ENCODE data around the gene FOXN1.

Gene FOXN1

DNA sequence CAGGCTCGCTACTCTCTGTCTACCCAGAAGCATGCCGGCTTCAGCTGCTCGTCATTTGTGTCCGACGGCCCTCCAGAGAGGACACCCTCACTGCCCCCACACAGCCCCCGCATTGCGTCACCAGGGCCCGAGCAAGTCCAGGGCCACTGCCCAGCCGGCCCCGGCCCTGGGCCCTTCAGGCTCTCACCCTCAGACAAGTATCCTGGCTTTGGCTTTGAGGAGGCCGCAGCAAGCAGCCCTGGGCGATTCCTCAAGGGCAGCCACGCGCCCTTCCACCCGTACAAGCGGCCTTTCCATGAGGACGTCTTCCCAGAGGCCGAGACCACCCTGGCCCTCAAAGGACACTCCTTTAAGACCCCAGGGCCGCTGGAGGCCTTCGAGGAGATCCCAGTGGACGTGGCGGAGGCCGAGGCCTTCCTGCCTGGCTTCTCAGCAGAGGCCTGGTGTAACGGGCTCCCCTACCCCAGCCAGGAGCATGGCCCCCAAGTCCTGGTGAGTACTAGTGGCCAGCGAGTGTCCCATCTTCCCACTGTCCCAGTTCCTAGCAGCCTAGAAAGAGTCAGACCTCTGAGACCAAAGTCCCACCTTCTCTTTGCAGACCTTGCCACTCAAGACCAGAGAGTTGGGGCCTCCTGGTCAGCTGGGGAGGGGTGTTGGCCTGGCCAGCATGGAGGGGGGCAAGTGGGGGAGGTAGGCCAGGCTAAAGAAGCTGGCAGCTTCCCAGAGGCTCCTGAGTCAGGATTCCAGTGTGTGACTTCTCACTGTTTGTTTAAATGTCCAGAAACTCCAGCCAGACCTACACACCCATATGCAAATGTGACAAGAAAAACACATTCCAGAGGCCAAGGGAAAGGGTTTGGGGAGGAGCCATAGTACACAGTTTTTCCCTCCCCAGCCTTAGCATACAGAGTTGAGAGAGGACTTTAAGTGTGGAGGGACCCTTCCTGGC, 18.6 kb downstream of the FOXN1 start:
- H3K27me3 ChIP-seq (ENCODE audit: insufficient read depth, low read length), result no peaks in the 10 kb centered on the region
- no peak overlapping the region for H3K14ac ChIP-seq (ENCODE audit: low read length)
- H3K4me1 ChIP-seq (ENCODE audit: control insufficient read depth in 1 of 2, insufficient read depth in 2 of 2, low read length in 2 of 2), result peaks cover 9 to 11% of the 10 kb centered on the region in 2 experiments
- no peak overlapping the region for H3K4me3 ChIP-seq (ENCODE audit: low read depth, low read length)
- no peaks in the 10 kb centered on the region for H3K36me3 ChIP-seq (ENCODE audit: control insufficient read depth in 1 of 2, insufficient read depth in 2 of 2, low read length in 2 of 2)
- no peak overlapping the region for H3K9ac ChIP-seq (ENCODE audit: low read length)
- H2AK5ac ChIP-seq (ENCODE audit: low read length), result peak overlapping the region; percentile 13
- H2BK120ac ChIP-seq (ENCODE audit: insufficient read depth, low read length, poor library complexity), result no peak overlapping the region
- no peaks in the 10 kb centered on the region for H3K79me2 ChIP-seq (ENCODE audit: control insufficient read depth, insufficient read depth, low read length, poor library complexity)
- no peak overlapping the region for H3K4me2 ChIP-seq (ENCODE audit: low read length)
- no peak overlapping the region for H3K18ac ChIP-seq (ENCODE audit: low read length)
- no peaks in the 10 kb centered on the region for H3K79me1 ChIP-seq (ENCODE audit: low read length)
- H3K23ac ChIP-seq (ENCODE audit: low read length), result no peak overlapping the region
- no peak overlapping the region for H3K27ac ChIP-seq (ENCODE audit: low read depth, low read length)
- no peak overlapping the region for H3K4ac ChIP-seq (ENCODE audit: low read depth, low read length)
- H2BK12ac ChIP-seq (ENCODE audit: low read length), result peak overlapping the region; percentile 26
- H2AFZ ChIP-seq (ENCODE audit: insufficient read depth, low read length, poor library complexity), result no peak overlapping the region
- no peak overlapping the region for H4K12ac ChIP-seq (ENCODE audit: low read depth, low read length)
- WGBS (ENCODE audit: extremely low coverage, insufficient coverage, insufficient read length), result no CpG with 5 or more reads among the region's 25 CpGs
- H3K9me3 ChIP-seq (ENCODE audit: insufficient read depth, low read depth, low read length), result no peaks in the 10 kb centered on the region
- peak in 1 of 2 donors; percentile 13 for DNase-seq
- no peak overlapping the region for H4K91ac ChIP-seq (ENCODE audit: low read depth, low read length)
- no peak overlapping the region for H2BK5ac ChIP-seq (ENCODE audit: low read depth, low read length, poor library complexity)
- H4K8ac ChIP-seq (ENCODE audit: low read depth, low read length), result peak overlapping the region; percentile 21

DNA sequence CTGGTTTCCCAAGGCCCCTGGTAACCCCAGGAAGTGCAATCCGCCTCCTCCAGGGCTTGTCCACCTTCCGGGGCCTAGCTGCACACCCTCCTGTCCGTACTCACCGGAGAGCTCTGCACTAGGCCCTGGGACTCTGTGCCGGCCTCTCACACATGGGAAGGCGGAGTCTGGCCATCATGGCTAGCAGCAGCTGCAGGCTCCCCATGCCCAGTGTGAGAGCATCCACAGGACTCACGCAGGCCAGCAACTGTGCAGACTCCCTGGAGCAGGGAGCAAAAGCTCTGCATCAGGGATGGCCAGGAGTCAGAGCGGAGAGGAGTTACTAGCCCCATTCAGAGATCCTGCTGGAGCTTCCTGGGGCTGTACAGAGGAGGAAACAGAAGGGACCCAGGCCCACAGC, 20.2 kb downstream of the FOXN1 start:
- Histone ChIP-seq H4K12ac (ENCODE audit: low read depth, low read length) (no peak overlapping the region), H3K9me3 (ENCODE audit: insufficient read depth, low read depth, low read length) (no peaks in the 10 kb centered on the region), H3K4me3 (ENCODE audit: low read depth, low read length) (no peak overlapping the region), H3K27ac (ENCODE audit: low read depth, low read length) (no peak overlapping the region), H2BK5ac (ENCODE audit: low read depth, low read length, poor library complexity) (no peak overlapping the region), H3K4me2 (ENCODE audit: low read length) (no peak overlapping the region), H2BK12ac (ENCODE audit: low read length) (no peak overlapping the region), H3K4me1 (ENCODE audit: control insufficient read depth in 1 of 2, insufficient read depth in 2 of 2, low read length in 2 of 2) (peaks cover 9 to 11% of the 10 kb centered on the region in 2 experiments), H3K23ac (ENCODE audit: low read length) (no peak overlapping the region), H3K18ac (ENCODE audit: low read length) (no peak overlapping the region), H4K8ac (ENCODE audit: low read depth, low read length) (no peak overlapping the region), H2AFZ (ENCODE audit: insufficient read depth, low read length, poor library complexity) (no peak overlapping the region), H3K79me2 (ENCODE audit: control insufficient read depth, insufficient read depth, low read length, poor library complexity) (no peaks in the 10 kb centered on the region), H3K9ac (ENCODE audit: low read length) (no peak overlapping the region), H3K4ac (ENCODE audit: low read depth, low read length) (no peak overlapping the region), H2BK120ac (ENCODE audit: insufficient read depth, low read length, poor library complexity) (no peak overlapping the region), H3K27me3 (ENCODE audit: insufficient read depth, low read length) (no peaks in the 10 kb centered on the region), H3K36me3 (ENCODE audit: control insufficient read depth in 1 of 2, insufficient read depth in 2 of 2, low read length in 2 of 2) (no peaks in the 10 kb centered on the region), H3K14ac (ENCODE audit: low read length) (no peak overlapping the region), H4K91ac (ENCODE audit: low read depth, low read length) (no peak overlapping the region), H2AK5ac (ENCODE audit: low read length) (no peak overlapping the region), H3K79me1 (ENCODE audit: low read length) (no peaks in the 10 kb centered on the region)
- DNase-seq, result no peak
- WGBS (ENCODE audit: extremely low coverage, insufficient coverage, insufficient read length), result no CpG with 5 or more reads among the region's 8 CpGs

DNA sequence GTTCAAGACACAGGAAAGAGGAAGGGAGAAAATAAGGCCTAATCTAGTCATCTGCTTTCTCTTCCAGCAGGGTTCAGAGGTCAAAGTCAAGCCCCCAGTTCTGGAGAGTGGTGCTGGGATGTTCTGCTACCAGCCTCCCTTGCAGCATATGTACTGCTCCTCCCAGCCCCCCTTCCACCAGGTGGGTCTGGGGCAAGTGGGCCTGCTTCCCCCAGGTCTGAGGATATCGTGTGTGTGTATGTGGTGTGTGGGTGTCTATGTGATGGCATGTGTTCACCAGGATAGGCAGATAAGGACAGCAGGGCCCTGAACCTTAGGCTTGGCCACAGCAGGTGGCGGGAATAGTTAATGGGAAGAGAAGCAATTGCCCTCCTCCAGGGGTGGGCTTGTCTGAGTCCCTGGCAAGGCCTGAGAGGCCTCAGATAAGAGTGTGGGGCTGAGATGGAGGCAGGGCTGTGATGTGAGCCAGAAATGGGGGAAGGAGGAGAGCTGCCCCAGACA, 21.1 kb downstream of the FOXN1 start:
- H2BK5ac ChIP-seq (ENCODE audit: low read depth, low read length, poor library complexity), result no peak overlapping the region
- no peak overlapping the region for H3K4me2 ChIP-seq (ENCODE audit: low read length)
- WGBS (ENCODE audit: extremely low coverage, insufficient coverage, insufficient read length), result no CpG with 5 or more reads among the region's 2 CpGs

DNA sequence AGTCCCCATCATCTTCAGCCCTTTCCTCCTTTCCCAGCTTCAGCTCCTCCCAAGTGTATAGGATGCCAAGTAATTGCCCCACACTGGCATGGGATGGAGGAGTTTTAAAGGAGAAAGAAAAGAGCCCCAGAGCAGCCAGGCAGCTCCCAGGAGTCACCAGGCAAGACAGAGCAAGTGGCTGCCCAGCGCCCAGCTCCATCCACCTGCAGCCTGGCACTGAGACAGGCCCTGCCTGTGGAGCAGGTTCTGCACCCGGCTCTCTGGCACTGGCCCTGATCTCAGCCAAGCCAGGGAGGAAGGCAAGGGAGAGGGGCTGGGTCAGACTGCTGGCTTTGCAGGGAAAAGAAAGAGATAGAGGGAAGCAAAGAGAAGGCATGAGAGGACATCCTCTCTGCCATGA, 21.7 kb downstream of the FOXN1 start:
- no peak overlapping the region for H2BK120ac ChIP-seq (ENCODE audit: insufficient read depth, low read length, poor library complexity)
- no peak overlapping the region for H3K4ac ChIP-seq (ENCODE audit: low read depth, low read length)
- H4K12ac ChIP-seq (ENCODE audit: low read depth, low read length), result no peak overlapping the region
- no peaks in the 10 kb centered on the region for H3K9me3 ChIP-seq (ENCODE audit: insufficient read depth, low read depth, low read length)
- no peak overlapping the region for H3K4me2 ChIP-seq (ENCODE audit: low read length)
- no peak overlapping the region for H2AFZ ChIP-seq (ENCODE audit: insufficient read depth, low read length, poor library complexity)
- H2BK5ac ChIP-seq (ENCODE audit: low read depth, low read length, poor library complexity), result no peak overlapping the region
- no peak overlapping the region for H4K8ac ChIP-seq (ENCODE audit: low read depth, low read length)
- H3K79me1 ChIP-seq (ENCODE audit: low read length), result no peaks in the 10 kb centered on the region
- H3K27ac ChIP-seq (ENCODE audit: low read depth, low read length), result no peak overlapping the region
- no peak overlapping the region for H3K18ac ChIP-seq (ENCODE audit: low read length)
- no peaks in the 10 kb centered on the region for H3K79me2 ChIP-seq (ENCODE audit: control insufficient read depth, insufficient read depth, low read length, poor library complexity)
- DNase-seq, result no peak
- H3K36me3 ChIP-seq (ENCODE audit: control insufficient read depth in 1 of 2, insufficient read depth in 2 of 2, low read length in 2 of 2), result no peaks in the 10 kb centered on the region
- H3K23ac ChIP-seq (ENCODE audit: low read length), result no peak overlapping the region
- H2AK5ac ChIP-seq (ENCODE audit: low read length), result no peak overlapping the region
- no peaks in the 10 kb centered on the region for H3K27me3 ChIP-seq (ENCODE audit: insufficient read depth, low read length)
- no peak overlapping the region for H3K4me3 ChIP-seq (ENCODE audit: low read depth, low read length)
- no peak overlapping the region for H4K91ac ChIP-seq (ENCODE audit: low read depth, low read length)
- no peak overlapping the region for H2BK12ac ChIP-seq (ENCODE audit: low read length)
- no peak overlapping the region for H3K9ac ChIP-seq (ENCODE audit: low read length)
- no CpG with 5 or more reads among the region's 2 CpGs for WGBS (ENCODE audit: extremely low coverage, insufficient coverage, insufficient read length)
- H3K14ac ChIP-seq (ENCODE audit: low read length), result no peak overlapping the region
- H3K4me1 ChIP-seq (ENCODE audit: control insufficient read depth in 1 of 2, insufficient read depth in 2 of 2, low read length in 2 of 2), result peaks cover 9 to 11% of the 10 kb centered on the region in 2 experiments

More for the DNA sequence above, 21.1 kb downstream of the FOXN1 start:
- Histone ChIP-seq H2AK5ac (ENCODE audit: low read length) (no peak overlapping the region), H3K36me3 (ENCODE audit: control insufficient read depth in 1 of 2, insufficient read depth in 2 of 2, low read length in 2 of 2) (no peaks in the 10 kb centered on the region), H3K79me1 (ENCODE audit: low read length) (no peaks in the 10 kb centered on the region), H3K27ac (ENCODE audit: low read depth, low read length) (no peak overlapping the region), H2AFZ (ENCODE audit: insufficient read depth, low read length, poor library complexity) (no peak overlapping the region), H3K27me3 (ENCODE audit: insufficient read depth, low read length) (no peaks in the 10 kb centered on the region), H3K4me3 (ENCODE audit: low read depth, low read length) (no peak overlapping the region), H3K23ac (ENCODE audit: low read length) (no peak overlapping the region), H4K12ac (ENCODE audit: low read depth, low read length) (no peak overlapping the region), H4K91ac (ENCODE audit: low read depth, low read length) (no peak overlapping the region), H3K9ac (ENCODE audit: low read length) (no peak overlapping the region), H3K18ac (ENCODE audit: low read length) (no peak overlapping the region), H2BK12ac (ENCODE audit: low read length) (no peak overlapping the region), H3K4me1 (ENCODE audit: control insufficient read depth in 1 of 2, insufficient read depth in 2 of 2, low read length in 2 of 2) (peaks cover 9 to 11% of the 10 kb centered on the region in 2 experiments), H3K9me3 (ENCODE audit: insufficient read depth, low read depth, low read length) (no peaks in the 10 kb centered on the region), H3K79me2 (ENCODE audit: control insufficient read depth, insufficient read depth, low read length, poor library complexity) (no peaks in the 10 kb centered on the region), H2BK120ac (ENCODE audit: insufficient read depth, low read length, poor library complexity) (no peak overlapping the region), H3K4ac (ENCODE audit: low read depth, low read length) (no peak overlapping the region), H4K8ac (ENCODE audit: low read depth, low read length) (no peak overlapping the region), H3K14ac (ENCODE audit: low read length) (no peak overlapping the region)
- DNase-seq, result no peak

All from trophoblast cell (in vitro differentiated cells and primary cell).